ENCODE results near the gene SYNGR1. TPM values are rescaled to one million over a fixed set of nuclear protein-coding genes. Genes with fewer than 3 reads are reported as not detected.

SYNGR1 gene
- total RNA-seq, 2 donors from 2014 or later = 29.4 to 29.5 TPM

DNA sequence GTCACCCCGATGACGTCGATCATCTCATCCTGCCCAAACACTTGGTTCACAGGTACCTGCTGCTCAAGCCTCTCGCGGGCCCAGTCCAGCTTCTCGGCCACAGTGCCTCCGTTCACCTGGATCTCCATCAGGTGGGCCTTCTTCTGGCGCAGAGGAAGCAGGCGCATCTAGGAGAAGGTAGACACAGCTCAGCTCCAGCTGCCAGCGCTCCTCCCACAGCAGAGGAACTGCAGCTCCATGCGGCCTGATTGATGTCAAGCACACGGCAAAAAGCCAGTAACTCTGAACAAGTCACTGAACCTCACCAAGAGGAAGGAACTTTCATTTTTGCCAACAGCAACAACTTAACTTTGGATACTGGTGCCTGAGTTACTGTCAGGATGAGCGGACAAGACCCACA is 34.4 kb upstream of the SYNGR1 start:
- Histone ChIP-seq H3K9me3 (no peaks in the 10 kb centered on the region), H3K4me3 (no peak overlapping the region), H3K36me3 (peaks cover 69% of the 10 kb centered on the region), H3K4me1 (peaks cover 0 to 61% of the 10 kb centered on the region in 2 donors), H3K27me3 (no peaks in the 10 kb centered on the region), H3K27ac (peak overlapping the region; percentile 75 to 99)
- DNase-seq (ENCODE audit: low spot score) = no peak
- TF ChIP-seq, protein P1, sequence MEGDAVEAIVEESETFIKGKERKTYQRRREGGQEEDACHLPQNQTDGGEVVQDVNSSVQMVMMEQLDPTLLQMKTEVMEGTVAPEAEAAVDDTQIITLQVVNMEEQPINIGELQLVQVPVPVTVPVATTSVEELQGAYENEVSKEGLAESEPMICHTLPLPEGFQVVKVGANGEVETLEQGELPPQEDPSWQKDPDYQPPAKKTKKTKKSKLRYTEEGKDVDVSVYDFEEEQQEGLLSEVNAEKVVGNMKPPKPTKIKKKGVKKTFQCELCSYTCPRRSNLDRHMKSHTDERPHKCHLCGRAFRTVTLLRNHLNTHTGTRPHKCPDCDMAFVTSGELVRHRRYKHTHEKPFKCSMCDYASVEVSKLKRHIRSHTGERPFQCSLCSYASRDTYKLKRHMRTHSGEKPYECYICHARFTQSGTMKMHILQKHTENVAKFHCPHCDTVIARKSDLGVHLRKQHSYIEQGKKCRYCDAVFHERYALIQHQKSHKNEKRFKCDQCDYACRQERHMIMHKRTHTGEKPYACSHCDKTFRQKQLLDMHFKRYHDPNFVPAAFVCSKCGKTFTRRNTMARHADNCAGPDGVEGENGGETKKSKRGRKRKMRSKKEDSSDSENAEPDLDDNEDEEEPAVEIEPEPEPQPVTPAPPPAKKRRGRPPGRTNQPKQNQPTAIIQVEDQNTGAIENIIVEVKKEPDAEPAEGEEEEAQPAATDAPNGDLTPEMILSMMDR (IDR thresholded peaks at IDR 0.05) = no peak

DNA sequence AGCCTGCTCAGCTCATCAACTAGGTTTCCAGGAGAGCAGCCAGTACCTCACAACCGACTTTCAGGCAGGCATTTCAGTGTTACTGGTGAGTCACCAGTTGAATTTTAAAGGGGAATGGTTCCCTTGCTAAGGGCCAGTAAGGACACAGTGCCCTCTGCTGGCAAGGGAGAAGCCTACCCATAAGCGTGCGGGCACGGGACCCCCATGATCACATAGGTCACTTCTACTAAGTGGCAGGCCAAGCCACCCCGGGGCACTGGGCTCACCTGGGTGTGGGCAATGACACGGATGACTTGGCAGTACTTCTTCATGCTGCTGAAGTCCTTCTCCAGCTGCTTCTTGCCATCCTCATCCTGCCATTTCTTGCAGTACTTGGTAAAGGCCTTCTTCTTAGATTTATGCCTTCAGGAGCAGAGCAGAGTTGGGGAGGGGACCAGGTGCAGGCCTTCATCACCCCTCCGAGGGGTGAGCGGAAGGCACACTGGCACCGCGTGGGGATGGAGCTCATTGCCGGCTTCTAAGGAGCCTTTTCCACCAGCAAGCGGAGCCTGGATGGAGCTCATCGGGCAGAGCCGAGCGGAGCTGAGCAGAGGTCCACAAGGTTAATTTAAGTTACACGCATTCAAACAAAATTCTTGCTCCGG is 33.2 kb upstream of the SYNGR1 start:
- peaks cover 68% of the 10 kb centered on the region for H3K36me3 ChIP-seq
- no peaks in the 10 kb centered on the region for H3K9me3 ChIP-seq
- peak overlapping the region; percentile 75 to 99 for H3K27ac ChIP-seq
- peaks cover 0 to 52% of the 10 kb centered on the region in 2 donors for H3K4me1 ChIP-seq
- TF ChIP-seq, protein P1 (IDR thresholded peaks at IDR 0.05) = peak; percentile 89 to 94
- H3K4me3 ChIP-seq = peak overlapping the region in 1 of 2 donors; percentile 16
- H3K27me3 ChIP-seq = no peaks in the 10 kb centered on the region
- DNase-seq (ENCODE audit: low spot score) = peak; percentile 87

DNA sequence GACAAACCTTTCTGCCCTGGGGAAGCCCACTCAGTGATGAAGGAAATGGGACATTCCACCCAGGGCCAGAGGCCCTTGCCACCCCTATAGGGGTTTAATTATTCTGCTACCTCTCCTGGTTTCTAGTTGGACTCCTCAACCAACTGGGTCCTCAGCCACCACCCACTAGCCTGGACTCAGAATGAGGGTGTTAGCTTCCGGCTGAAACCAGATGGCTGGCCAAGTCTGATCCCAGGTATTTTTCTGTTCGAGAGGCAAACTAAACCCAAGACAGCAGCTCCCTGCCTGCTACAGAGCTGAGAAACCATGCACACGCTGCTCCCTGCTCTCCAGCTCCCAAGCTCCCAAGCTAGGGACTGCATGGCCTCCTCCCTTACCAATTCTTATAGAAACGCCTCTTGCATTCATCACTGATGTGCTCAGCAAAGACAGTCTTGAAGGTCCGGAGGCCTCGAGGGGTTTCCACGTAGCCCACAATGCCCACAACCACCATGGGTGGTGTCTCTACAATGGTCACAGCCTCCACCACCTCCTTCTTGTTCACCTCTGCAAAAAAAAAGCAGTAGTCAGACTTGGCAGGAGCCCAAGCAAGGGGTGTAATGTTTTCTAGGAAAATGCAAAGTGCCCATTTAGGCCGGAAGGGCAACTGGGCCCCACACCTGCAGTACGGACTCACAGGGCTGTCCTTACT is 32.6 kb upstream of the SYNGR1 start:
- H3K9me3 ChIP-seq = no peaks in the 10 kb centered on the region
- peaks cover 0 to 52% of the 10 kb centered on the region in 2 donors for H3K4me1 ChIP-seq
- peaks cover 62% of the 10 kb centered on the region for H3K36me3 ChIP-seq
- no peak for DNase-seq (ENCODE audit: low spot score)
- TF ChIP-seq, protein P1 (IDR thresholded peaks at IDR 0.05) = no peak
- H3K27ac ChIP-seq = peak overlapping the region; percentile 97 to 99
- peak overlapping the region in 1 of 2 donors; percentile 2 for H3K4me3 ChIP-seq
- H3K27me3 ChIP-seq = no peaks in the 10 kb centered on the region

DNA sequence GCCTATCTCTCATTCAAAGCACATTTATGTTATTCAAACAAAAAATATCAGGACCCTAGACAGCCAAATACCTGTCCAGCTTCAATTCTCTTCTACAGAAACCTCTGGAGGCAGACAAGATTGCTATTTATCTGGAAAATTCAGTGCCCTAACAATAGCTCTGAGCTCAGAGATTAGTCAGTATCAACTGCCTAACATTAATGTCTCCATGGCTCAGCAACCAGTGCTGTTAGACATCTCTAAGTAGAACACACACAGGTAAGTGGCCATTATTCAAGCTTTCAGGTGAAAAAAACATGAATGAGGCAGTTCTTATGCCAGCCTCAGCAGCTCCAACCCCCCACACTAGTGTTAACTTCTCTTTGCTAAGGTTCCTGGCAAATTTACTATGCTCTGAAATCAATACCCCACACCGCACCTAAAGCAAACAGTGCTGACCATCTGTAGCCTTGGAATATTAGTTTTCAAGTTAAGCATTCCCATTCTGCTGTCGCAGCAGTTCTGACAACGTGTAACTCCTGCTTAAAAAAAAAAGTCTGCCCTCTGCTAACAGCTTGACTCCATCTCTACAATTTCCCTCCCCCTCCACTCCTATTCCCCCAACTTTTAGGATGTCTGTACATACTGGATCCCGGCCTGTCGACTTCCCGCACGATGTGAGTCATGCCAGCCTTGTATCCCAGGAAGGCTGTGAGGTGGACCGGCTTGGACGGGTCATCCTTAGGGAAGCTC is 31.9 kb upstream of the SYNGR1 start:
- H3K9me3 ChIP-seq = no peaks in the 10 kb centered on the region
- DNase-seq (ENCODE audit: low spot score) = no peak
- H3K27ac ChIP-seq = peak overlapping the region; percentile 97 to 99
- peak overlapping the region; percentile 65 to 72 for H3K4me3 ChIP-seq
- TF ChIP-seq, protein P1 (IDR thresholded peaks at IDR 0.05) = no peak
- H3K27me3 ChIP-seq = no peaks in the 10 kb centered on the region
- H3K36me3 ChIP-seq = peaks cover 55% of the 10 kb centered on the region
- H3K4me1 ChIP-seq = peaks cover 0 to 52% of the 10 kb centered on the region in 2 donors

DNA sequence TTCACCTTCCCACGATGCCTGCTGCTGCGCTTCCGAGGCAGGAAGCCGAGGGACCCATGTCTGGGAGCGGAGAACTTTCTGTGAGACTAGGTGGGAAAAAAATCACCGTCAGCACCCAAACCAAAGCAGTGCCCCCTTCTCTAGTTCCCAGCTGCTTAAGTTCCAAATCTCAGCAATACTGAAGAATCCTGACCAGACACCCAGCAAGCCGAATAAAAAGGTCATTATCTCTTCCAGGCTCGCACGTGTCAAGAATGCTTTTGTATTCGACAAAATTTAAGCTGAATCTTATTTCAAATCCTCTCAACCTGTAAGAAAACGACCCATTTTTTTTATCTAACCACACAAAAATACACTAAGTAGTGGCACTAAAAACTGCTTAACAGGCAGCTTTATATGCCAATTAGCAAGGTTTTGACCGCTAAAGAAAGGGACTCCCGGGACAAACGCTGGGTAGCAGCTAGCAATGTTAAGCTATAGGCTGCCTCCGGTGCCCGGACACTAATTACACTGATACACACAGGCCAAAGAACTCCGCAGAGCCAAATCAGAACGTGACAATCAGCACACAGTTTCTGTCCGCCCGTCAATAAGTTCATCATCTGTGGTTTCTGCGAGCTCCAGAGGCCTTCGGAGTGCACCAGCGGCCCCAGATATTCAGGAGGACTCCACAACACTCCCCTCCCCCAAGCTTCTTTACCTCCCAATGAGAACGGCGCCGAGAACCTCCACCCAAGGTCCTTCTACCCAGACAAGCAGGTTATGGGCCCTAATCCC is 31.1 kb upstream of the SYNGR1 start:
- TF ChIP-seq, protein P1 (IDR thresholded peaks at IDR 0.05) = no peak
- Histone ChIP-seq H3K9me3 (no peaks in the 10 kb centered on the region), H3K4me1 (peaks cover 0 to 52% of the 10 kb centered on the region in 2 donors), H3K4me3 (peak overlapping the region; percentile 65 to 72), H3K27me3 (no peaks in the 10 kb centered on the region), H3K27ac (peak overlapping the region; percentile 97 to 99), H3K36me3 (peaks cover 47% of the 10 kb centered on the region)
- DNase-seq (ENCODE audit: low spot score) = no peak

All from right atrium auricular region (tissue), 2 donors.